Measurements from ENCODE around the gene BHLHE23.
"Not testable (repeated sequence)": the region's sequence is repeated elsewhere in the genome, so short reads cannot be mapped to it uniquely, and the experiment has no call there.

Gene BHLHE23

DNA sequence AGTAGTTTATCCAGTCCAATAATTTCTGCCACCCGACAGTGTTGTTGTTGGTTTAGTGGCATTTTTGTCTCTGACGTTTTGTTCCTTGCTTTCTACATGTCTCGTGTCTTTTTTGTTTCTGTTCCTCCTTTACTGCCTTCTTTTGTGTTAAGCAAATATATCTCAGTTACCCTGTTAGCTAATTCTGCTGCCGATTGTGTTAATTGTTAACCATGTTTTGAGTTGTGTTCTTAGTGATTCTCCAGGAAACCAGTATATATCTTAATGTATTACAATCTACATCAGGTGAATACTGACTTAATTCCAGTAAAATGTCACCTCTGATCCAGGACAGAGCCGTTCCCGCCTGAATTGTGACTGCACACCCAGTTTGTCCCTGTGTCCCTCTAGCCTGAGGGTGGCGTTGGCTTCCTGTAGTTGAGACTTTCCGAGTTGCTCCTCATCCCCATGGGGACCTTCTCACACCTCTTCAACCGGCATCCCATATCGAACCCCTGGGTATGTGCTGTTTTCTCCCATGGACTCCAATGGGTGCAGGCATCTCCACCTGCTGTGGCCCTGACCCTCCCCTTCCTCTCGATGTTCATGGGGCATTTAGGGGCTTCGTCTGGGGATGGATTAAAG lies 35.8 kb upstream of the BHLHE23 start:
- no peak for DNase-seq

DNA sequence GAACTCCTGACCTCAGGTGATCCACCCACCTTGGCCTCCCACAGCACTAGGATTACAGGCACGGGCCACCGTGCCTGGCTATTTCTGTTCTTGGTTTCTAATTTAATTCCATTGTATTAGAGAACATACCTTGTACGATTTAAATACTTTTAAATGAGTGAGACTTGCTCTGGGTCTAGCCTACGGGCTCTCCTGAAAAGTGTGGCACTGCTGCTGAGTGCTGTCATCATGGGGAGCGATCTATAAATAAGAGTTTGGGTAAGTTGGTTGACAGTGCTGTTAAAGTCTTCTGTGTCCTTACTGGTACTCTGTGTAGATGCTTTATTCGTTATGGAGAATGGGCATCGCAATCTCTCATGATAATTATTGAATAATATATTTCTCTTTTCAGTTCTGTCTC lies 35.0 kb upstream of the BHLHE23 start:
- no peak for DNase-seq

DNA sequence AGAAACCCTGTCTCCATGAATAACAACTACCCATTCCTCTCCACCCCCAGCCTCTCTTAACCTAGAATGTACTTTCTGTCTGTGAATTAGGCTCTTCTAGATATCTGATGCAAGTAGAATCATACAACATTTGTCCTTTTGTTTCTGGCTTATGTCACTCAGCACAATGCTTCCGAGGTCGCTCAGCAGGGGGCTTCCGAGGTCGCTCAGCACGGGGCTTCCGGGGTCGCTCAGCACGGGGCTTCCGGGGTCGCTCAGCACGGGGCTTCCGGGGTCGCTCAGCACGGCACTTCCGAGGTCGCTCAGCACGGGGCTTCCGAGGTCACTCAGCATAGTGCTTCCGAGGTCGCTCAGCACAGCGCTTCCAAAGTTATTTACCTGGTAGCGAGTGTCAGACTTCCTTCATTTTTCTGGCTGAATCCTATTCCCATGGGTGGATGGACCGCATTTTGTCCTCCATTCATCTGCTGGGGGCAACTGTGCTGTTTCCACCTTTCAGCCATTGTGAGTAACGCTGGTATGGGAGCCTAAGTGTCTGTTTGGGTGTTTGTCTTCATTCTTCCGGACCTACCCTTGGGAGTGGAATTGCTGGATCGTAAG lies 31.0 kb upstream of the BHLHE23 start:
- no peak for DNase-seq

DNA sequence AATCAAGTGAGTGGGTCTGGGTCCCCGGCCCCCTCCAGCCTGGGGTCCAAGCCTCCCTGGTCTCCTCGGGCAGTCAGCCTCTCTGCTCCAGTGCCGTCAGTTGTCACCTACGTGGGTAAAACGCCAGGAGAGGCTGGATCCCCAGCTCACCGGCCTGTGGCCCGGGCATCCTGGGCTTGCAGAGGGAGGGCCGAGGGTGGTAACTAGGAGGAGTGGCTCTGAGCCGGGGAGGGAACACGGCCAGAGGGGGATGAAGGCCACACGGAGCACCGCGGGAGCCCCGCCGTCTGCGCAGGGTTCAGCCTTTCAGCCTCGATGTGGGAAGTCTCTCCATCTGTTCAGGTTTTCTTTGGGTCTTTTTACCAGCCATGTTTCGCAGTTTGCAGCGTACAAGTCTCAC lies 29.5 kb upstream of the BHLHE23 start:
- no peak for DNase-seq

DNA sequence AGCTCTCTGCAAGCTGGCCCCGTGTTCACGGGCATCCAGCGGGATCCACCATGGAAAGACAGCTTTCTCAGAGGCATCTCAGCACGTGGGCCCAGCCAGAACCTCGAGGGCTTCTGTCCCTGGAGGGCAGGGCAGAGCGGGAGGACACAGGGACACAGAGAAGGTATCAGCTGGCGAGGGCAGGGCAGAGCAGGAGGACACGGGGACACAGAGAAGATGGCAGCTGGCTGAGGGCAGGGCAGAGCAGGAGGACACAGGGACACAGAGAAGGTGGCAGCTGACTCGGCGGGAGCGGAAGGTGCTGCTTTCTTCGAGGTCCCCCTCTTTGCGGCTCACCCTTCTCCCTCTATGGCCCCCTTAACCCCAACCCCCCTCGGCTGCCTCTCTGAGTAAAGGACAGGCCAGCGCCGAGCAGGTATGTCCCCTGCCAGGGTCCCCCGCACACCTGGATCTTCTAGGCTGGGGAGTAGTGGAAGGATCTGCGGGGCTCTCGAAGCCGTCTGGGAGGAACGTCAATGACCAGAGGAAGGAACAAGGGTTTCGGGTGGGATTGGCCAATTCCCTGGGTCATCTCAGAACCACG lies 28.9 kb upstream of the BHLHE23 start:
- no peak for DNase-seq

DNA sequence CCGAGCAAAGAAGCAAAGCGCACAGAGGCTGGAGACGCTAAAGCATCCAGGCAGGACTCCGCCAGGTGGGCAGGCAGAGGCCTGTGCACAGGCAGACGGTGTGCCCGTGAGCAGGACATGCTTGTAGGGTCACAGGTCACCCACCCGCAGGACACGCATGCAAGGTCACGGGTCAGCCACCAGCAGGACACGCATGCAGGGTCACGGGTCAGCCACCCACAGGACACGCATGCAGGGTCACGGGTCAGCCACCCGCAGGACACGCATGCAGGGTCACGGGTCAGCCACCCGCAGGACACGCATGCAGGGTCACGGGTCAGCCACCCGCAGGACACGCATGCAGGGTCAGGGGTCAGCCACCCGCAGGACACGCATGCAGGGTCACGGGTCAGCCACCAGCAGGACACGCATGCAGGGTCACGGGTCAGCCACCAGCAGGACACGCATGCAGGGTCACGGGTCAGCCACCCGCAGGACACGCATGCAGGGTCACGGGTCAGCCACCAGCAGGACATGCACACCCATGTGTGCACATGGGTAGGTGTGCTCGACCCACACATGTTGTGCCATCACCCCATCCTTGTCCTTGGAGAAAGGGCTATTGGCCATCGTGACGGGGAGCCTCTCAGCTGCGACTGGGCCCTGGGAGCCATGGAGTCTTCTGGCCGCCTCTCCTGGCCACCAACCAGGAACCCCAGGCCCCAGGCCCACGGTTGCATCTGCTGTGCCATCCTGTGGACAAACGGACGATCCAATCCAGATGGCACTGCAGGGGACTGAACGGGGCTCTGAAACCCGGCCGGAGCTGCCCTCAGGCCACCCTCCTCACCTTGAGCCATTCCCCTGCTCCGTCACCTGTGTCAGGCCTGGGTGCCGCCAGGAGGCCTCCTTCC lies 28.2 kb upstream of the BHLHE23 start:
- not testable (repeated sequence) for DNase-seq

DNA sequence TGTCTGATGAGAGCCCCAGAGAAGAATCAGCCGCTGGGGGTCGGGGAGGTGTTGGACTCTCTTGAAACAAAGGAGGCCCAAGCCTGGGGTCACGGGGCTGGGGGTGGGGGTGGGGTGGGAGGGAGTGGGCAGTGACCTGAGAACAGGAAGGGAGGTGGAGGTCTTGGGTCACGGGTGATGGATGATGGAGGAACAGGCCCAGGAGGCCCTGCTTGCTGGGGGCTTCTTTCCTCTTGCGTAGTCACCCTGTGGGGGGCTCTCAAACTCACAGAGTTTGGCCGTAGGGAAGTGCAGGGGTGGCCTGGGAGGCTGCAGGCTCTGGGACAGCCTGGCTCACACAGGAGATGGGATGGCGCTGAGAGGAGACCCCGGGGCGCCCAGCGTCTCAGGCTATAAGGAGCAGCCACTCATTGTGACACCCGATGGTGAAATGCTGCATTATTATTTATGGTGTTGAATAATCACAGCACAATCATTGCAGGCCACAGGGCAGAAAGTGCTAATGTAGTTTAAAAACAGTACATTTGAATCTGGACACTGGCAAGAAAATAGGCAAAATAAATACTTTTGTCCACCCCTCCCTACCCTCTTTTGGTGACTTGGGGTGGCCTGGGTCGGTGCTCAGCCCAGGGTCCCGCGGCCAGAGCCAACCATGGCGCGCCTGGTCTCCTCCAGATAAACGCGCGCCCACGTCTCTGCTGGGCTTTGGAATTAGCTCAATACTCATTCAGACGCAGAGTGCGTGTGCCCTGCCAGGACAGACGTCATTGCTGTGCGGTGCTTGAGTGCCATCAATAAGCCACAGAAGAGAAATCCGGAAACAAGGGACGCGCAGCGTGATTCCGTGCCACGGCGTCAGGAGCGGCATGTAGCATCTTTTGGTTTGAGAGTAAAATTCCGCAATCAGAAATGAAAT lies 27.3 kb upstream of the BHLHE23 start:
- DNase-seq, result no peak

DNA sequence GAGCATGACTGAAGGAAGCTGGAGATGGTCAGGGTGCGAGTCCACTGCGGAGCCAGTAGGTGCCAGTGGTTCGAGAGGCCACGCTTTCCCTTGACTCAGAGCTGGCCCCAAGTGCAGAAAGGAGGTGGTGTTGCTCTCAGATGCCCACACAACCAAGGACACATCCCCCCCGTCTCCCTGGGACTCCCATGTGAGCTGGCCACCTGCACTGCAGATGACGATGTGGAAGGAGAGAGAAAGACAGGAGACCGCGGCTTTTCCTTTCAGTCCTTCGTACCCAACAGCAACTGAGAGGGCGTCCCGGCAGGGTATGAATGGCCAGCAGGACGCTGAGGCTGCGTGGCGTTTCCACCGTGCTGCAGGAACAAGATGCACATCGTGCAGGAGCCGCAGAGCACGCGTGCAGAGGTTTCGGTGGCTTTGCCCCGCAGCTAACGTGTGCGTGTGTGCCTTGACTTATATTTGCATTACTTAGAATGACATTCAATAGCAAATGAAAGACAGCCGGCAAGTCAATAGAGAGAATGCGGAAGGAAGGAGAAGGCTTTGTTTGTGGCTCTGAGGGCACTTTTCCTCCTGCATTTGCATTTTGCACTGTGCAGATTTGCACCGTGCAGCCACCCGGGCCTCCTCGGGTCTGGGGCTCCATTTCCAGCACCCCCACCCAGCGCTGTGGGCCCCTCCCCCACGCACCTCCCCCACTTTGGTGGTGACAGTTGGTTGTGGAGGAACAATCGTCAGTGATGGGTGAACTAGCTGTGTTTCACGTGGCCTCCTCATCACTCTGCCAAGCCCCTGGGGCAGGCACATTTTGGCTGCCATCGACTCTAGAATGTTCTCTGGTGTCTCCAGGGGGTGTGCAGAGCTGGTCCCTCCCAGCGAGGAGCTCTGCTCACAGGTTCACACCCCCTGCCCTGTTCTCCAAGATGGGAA lies 26.4 kb upstream of the BHLHE23 start:
- DNase-seq, result no peak

DNA sequence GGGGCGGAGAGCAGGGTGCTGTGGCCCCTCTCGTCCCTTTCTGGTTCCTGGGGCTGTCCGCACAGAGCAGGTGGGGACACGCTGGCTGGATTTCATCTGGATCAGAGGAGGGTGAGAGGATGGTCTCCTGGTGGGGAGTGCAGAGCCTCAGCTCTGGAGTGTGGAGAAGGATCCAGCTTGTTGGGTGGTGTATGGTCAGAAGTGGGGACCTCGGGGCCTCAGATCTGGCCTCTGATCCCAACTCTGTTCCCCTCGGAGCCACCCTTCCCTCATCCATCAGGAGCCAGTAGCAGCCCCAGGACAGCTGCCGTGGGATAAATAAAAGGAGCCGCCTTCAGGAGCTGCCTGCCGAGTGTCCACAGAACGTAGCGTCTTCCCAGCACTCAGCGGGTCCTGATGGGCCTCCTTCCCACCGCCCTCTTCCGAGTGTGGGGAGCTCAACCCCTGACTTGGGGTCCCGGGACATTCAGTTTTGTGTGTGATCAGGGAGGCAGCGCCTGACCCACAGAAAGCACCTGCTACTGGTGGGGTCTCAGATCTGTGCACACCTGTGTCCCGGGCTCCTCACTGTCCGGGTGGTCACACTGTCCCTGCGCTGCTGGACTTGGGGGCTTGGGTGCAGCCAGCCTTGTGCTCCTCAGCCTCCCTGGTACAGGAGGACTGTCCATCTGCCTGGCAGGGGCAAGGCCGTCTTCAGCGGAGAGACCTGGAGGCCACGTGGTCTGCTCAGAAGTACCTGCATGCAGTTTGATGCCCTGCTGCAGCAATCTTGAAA lies 25.4 kb upstream of the BHLHE23 start:
- no peak for DNase-seq

DNA sequence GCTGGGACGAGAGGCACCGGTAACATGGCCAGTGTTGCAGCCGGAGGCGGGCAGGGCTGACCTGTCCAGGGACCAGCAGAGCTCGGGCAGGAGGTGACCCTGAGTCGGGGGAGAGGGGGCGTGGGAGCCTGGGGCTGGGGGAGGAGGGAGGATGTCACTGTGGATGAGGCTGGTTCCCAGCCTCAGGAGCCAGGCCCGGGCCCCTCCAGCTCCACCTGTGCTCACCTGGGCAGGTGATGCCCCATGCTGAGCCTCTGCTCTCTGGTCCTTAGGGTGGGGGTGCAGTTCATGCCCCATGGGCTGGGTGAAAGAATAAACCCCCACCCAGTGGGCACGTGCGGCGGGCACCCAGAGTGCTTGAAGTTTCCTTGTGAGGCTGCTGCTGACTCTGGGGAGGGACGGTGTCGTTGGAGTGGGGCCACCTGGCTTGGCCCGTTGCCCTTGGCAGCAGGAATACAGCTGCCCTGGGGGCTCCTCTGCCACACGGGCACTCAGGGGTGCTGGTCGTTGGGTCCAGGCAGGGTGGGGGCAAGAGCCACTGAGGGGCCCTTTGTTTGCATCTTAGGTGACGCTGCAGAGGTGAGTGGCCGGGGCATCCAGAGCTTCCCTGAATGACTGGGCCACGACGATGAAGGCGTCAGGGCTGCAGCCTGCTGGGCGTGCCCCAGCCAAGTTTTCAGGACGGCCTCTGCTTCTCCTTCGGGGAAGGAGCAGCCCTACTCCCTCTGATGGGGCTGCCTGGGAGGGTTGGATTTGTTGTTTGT lies 24.7 kb upstream of the BHLHE23 start:
- no peak for DNase-seq

DNA sequence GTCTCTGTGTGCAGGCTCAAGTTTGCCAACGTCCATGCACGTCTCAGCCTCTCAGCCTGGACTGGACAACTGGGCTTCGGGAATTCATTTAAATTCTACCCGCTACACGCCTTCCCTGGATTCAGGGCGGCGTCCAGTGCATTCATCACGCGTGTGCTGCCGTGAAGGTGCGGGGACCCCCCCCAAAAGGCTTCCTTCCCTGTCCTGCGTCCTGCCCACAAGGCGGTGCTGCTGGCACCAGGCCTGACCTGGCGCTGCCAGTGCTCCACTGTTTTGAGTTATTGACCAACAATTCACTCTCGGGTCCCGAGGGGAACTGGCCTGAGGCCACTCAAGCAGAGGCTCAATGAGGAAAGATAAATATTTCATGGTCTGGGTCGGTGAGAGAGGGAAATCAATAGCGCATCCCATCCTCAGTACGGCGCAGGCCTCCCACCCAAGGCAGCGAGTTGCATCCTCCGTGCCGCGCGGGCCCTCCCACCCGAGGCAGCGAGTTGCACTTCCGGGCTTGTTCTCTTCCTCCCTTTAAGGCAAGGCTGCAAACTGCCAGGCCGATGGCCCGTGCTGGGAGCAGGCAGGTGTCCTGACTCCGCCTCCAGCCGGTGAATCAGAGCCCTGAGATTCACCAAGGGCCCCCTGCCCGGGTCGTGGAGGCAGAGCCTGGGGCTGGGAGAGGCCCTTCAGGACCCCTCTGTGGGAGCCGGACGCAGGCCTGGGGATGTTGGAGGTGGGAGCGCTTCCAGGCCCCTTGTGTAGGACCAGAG lies 22.8 kb upstream of the BHLHE23 start:
- no peak for DNase-seq

DNA sequence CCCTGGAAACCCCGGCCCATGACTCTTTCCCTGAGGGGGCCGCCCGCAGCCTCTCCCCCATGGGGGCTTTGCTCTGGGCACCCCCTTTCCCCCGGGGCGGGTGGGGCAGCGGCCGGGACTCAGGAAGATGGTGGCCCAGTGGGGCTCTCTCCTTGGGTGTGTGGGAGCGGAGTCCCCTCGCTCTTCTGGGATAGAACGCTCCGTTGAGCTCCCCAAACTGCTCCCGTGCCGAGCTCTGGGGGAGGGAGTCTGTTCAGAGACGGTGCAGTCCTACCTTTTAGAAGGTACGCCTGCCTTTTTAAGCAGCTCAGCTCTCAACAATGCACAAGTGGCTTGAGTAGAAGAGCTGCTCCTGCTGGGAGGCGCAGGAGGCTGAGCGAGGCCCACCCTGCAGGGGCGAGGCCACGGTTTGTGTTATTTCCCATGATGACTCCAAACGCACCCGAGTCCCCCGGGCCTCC lies 21.7 kb upstream of the BHLHE23 start:
- no peak for DNase-seq

DNA sequence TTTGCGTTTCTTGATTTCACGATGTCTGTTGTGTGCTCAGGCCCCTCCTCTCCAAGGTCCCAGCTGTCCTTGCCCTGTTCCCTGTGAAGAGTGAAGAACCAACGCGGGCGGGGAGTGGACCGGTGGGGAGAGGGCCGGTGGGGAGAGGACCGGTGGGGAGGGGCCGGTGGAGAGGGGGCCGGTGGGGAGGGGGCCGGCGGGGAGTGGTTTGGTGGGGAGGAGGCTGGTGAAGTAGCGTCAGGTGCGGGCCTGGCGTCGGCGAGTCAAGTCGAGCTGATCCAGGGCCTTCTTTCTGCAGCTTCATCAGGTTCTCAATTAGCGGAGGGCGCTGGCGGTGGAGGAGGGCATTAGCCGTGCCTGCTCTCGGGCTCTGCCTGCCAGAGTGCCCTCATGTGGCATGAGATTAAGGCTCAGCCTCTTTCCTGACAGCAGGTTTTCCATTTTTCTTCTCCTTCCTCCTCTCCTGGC lies 21.2 kb upstream of the BHLHE23 start:
- DNase-seq, result no peak

DNA sequence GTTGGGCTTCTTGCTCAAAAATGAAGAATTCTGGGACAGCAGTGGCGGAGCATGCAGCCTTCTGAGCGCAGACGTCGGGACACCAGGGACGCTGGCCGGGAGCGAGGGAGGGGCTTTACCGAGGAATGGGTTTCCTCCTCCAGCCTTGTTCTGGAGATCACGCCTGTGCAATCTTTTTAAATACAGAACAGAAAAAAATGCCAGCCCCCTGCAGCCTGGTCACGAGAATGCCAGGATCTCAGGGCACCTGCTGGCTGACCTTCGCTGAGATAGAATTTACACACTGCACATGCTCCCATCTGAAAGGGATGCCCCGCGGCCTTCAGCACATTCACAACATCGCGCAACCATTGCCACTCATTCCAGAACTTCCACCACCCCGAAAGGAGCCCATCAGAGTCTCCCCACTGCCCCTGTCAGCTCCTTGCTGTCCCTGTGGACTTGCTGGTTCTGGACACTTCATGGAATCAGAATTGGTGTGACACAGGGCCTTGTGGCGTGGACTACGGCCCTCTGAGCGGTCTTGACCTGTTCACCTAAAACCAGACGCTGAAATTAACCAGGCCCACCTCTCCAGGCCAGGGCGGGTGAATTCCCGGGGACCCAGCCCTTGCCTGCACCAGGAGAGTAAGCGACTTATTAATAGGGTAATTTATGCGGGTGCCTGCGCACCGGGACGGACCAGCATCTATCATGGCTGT lies 20.6 kb upstream of the BHLHE23 start:
- no peak for DNase-seq

DNA sequence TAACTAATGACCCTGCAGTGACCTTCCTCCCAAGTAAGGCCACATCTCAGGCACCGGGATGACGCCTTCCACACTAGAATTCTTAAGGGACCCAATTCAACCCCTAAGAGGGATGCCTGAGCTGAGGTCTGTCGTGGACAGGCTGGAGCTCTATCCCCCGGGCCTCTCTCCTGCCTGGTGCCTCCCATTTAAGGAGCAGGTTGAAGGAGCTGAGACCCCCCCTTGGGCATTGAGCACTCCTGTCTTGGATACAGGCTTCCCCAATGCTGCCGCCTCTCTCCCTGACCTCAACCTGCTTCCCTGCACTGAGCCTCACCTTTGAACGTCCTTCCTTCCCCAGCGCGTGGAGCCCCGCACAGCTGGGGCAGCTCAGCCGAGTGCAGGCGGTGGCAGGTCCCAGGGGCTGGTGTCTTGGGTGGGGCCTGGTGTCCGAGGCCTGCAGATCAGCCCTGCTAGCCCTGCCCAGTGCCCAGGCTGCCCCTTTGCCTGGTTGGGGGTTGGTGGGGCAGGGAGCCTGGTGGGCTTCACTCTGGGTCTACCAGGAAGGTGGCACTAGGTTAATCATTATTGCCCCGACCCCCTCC lies 19.9 kb upstream of the BHLHE23 start:
- DNase-seq, result no peak

DNA sequence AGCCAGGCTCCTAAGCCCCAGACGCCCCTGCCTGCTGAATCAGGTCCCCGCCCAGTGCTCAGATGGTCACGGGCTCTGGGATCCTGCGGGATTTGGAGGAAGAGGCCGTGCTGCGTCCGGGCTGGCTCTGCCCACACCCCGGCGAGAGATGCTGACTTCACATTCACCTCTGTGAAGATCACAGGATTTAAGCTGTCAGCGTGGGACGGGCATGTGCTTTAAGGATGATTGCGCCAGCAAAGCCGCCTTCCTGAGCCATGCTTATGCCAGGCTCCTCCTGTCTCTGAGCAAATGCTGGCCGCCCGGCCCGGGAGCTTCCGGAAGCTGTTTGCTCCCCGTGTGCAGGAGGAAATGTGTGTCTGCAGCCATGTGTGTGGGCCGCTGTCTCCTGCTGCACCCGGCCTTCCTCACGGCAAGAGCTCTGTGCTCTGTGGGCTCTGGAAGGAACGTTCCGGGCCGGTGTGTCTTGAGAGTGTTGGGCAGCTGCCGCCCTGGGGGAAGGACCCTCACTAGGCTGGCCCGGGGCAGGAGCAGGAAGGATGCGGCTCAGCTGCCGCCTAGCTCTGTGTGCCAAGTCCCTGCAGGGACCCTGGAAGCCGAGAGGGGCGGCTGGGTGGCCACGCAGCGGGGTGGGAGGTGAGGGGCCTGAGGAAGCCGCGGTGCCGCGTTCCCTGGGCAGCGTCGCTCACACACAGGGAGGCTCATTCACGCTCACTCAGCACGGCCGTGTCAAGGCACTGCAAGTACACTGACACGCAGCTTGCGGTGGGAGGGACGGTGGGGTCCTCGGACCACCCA lies 19.0 kb upstream of the BHLHE23 start:
- no peak for DNase-seq
